Erythroblast (primary cell): Measurements from ENCODE around the gene RPL15.
A peak's percentile ranks its signal among the peaks of the same experiment; 100 is the strongest.

ENCODE experiments used
- DNase-seq, 2 experiments: peaks; one replicate each; lab custom pipeline; 2025; lab: John Stamatoyannopoulos, UW
- GATA1 ChIP-seq: IDR thresholded peaks from 2 replicates; pipeline ENCODE4 v1.6.1; 2011; ENCODE audit warnings: low read depth, mild to moderate bottlenecking, control low read depth, low read length, moderate library complexity
- POLR2A ChIP-seq: IDR thresholded peaks from 2 replicates; pipeline ENCODE4 v1.6.1; 2011; ENCODE audit warnings: mild to moderate bottlenecking, low read length

RPL15 gene

DNA sequence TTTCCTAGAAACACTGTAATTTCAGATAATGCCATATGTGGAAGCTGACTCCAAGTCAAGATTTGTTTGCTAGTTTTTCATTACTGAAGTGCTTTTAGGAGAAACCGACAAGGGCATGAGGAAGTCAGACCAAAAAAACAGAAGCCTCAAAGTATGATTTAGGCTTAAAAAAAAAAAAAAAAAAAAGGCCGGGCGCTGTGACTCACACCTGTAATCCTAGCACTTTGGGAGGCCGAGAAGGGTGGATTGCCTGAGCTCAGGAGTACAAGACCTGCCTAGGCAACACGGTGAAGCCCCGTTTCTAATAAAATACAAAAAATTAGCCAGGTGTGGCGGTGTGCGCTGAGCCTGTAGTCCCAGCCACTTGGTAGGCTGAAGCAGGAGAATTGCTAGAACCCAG lies 11.6 kb downstream of the RPL15 start:
- TF ChIP-seq POLR2A = no peak
- TF ChIP-seq GATA1 = no peak
- DNase-seq = no peak

DNA sequence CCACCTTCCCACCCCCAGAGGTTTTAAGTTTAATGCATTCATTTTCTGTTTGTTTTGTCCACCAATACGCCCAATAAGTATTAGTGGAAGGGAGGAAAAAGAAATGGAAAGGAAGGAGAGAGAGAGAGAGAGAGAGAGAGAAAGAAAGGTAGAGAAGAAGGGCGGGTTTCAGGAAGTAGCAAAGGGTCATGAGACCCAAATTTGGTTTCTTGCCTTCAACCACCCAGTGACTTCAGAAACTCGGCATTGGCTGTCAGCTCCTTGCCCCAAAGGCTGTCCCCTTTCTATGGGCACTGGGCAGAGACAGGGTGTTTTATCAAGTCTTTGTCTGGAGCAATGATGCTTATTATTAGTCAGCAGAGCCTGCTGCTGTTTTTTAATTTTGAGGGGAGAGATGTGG lies 14.7 kb downstream of the RPL15 start:
- no peak for DNase-seq
- TF ChIP-seq GATA1 (no peak), POLR2A (no peak)

DNA sequence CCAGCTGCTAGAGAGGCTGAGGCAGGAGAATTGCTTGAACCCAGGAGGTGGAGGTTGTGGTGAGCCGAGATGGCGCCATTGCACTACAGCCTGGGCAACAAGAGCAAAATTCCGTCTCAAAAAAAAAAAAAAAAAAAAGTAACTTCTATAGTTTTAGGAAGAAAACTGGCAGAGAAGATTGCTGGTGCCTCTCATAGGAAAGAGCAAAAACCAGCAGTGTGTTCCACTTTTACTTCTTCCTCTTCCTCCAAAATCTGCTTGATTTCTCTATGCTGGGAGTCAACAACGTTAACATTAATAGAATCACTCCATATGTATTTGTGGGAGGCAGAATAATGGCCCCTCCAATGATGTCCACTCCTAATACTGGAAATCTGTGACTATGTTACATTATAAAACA lies 15.6 kb downstream of the RPL15 start:
- DNase-seq = no peak
- TF ChIP-seq POLR2A = no peak
- TF ChIP-seq GATA1 = no peak

DNA sequence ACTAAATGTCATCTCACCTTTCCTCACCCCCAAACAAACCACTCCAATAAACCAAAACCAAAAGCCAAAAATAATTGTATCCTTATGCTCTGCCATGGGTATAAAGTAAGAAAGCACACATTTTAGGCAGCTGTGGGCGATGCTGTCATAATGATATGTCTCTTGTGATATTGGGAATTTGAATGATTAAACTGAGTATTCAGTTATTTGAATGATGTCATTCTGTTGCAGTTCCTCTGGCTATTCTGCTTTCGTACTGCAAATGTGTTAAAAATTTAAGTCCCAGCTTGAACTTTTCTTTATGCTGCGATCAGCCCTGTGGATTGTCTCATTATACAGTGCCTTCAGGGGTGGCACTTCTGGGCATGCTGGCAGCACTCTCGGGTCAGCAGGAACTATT lies 17.3 kb downstream of the RPL15 start:
- TF ChIP-seq GATA1 (no peak), POLR2A (no peak)
- DNase-seq = no peak

DNA sequence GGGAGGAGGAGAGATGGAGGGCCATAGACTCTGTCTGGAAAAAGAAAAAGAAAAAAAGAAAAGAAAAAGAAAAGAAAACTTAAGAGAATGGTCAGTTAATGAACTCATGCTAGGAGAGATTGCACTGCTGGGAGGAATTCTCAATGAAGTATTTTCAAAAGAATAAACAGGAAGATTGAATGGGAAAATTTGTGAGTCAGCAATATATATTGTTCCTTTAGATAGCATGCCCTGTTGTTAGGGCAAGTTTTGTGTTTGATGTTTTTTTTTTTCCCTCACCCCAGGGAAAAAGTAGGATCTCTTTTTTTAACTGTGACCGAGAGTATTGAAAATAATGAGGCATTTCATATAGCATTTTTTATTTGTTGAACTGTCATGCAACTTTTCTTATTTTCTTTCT lies 20.4 kb downstream of the RPL15 start:
- DNase-seq = no peak
- TF ChIP-seq GATA1 = no peak
- TF ChIP-seq POLR2A = no peak

DNA sequence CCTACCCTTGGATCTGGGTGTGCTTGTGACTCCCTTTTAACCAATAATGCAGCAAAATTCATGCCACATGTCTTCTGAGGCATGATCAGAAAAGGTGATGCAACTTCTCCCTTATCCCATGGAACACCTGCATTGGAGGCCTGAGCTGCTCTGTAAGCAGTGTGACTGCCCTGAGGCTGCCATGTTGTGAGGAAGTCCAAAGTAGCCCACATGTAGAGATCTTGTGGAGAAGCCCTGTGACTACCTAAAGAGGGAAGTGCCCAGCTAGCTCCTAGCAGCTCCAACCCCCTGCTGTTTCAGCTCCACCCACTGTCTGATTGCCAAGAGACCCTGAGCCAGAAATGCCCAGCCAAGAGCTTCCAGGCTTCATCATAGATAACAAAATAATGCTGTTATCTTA lies 21.8 kb downstream of the RPL15 start:
- DNase-seq = peak; percentile 49 to 78

DNA sequence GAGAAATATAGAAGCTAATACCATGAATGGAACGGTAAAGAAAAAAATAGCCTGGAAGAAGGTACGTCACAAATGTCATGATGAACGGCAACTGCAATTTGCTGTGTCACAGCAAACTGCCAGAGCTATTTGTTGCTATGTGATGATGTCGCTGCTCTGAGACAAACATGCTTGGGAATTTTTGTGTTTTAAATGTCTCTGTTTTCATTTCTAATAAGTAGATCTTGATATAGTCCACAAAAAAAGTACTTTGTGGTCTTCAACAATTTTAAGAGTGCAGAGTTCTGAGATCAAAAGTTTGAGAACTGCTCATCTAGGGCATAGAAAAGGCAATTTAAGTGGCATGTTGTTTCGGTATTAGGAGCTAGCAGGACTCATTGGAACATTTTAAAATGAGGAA lies 23.8 kb downstream of the RPL15 start:
- TF ChIP-seq POLR2A (no peak), GATA1 (no peak)
- DNase-seq = peak; percentile 16 to 57

More for the DNA sequence above, 21.8 kb downstream of the RPL15 start:
- TF ChIP-seq GATA1 (no peak), POLR2A (no peak)

DNA sequence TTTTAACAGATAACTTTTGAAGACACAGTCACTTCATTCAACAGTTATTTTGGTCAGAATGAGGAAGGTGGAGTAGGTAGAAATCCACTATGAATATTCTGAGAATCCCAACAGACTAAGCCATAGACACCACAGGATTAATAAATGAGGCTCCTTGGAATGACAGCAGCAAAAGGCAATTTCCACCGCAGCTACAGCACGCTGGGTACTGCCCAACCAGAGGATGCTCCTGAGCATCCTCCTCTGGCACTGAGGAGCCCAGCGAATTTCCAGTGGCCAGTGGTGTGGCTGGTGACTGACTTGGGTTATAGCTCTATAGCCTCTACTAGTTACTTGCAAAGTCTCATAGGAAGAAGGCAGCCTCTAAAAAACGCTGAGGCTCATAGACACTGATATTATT lies 24.5 kb downstream of the RPL15 start:
- DNase-seq = no peak
- TF ChIP-seq POLR2A (no peak), GATA1 (no peak)

DNA sequence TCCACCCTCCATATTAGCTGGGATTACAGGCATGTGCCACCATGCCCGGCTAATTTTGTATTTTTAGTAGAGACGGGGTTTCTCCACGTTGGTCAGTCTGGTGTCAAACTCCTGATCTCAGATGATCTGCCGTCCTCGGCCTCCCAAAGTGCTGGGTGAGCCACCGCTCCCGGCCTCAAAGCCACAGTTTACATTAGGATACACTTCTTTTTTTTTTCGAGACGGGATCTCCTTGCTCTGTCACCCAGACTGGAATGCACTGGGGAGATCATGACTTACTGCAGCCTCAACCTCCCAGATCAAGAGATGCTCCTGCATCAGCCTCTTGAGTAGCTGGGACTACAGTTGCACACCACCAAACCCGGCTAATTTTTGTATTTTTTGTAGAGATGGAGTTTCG lies 25.6 kb downstream of the RPL15 start:
- no peak for DNase-seq
- TF ChIP-seq GATA1 = no peak

DNA sequence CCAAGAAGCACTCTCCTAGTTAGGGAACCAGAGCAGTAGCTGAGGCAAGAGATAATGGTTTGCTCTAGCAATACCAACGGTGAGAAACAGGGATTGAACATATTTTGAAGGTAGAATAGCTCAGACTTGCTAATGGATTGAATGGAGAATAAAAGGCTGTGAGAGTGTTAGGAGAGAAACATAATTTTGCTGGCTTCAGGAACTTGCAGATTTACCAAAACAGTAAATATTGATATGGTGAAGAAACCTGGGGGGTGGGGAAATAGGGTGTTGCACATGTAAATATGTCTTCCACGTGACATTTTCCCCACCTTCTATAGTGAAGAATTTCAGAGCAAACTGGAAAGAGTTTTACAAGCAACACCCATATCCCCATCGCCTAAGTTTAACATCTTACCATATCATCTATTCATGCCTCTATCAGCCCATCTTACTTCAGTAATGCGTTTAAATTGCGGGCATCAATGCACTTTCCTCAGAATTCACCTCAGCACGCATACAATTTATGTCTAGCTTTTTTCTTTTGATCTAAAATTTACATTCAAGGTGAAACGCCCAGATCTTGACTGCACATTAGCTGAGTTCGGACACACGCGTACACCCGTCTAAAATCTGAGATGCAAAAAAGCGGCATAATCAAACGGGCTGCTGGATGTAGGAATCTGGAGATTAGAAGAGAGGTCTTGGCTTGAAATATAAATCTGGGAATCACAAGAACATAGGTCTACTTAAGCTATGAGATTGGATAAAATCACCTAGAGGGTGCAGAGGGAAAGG lies 27.3 kb downstream of the RPL15 start:
- no peak for TF ChIP-seq POLR2A
- no peak for TF ChIP-seq GATA1
- peak; percentile 27 to 35 for DNase-seq

DNA sequence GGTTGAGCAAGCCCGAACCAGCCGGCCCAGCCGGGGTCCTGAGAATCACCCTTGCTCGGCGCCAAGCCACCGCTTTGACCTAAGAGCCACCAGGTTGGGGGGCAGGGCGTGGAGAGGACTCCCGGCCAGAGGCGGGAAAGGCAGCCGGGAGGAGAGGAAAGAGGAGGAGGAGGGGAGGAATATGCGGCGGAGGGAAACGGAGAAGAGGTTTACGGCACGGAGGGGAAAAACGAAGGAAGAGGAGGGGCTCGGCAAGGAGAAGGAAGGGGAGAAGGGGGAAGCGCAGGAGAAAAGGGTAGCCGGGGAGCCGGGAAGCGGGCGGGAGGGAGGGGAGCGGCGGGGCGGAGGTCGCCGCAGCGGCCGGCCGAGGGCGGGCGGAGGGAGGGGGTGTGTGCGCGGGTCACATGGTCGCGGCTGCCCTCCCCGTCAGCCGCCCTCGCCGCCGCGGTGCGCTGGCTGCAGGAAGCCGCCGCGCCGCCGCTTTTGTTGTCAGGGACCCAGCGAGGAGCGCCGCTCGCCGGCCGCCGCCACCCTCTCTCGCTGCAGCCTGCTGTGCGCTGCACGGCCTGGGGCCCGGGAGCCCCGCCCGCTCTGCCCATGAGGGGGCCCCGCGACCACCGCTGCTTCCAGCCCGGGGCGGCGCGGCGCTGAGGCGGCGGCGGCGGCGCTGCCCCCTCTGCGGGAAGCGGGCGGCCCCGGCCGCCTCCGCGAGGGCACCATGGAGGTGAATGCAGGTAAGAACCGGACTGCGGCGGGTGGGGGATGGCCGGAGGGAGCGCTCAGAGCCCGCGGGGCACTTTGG lies 28.1 kb downstream of the RPL15 start, which contains the start of gene NR1D2:
TSS of gene NR1D2 (plus strand) at position 426 of the 802 bp plus-strand sequence. CDS start at position 719, 293 bp downstream.
- DNase-seq = peak; percentile 82 to 90
- no peak for TF ChIP-seq POLR2A
- TF ChIP-seq GATA1 = no peak

DNA sequence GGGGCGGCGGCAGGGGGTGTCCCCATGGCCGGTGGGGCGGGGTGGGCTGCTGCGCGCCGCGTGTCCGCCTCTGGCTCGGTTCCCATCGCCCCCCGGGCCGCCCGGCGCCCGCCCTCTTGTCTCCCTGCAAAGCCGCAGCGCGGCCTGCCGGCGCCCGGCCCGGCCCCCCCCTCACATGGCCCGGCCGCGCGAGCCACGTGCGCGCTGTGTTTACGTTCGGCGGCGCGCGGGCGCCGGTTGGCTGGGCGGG lies 28.7 kb downstream of the RPL15 start:
- no peak for TF ChIP-seq POLR2A
- TF ChIP-seq GATA1 = no peak
- no peak for DNase-seq

DNA sequence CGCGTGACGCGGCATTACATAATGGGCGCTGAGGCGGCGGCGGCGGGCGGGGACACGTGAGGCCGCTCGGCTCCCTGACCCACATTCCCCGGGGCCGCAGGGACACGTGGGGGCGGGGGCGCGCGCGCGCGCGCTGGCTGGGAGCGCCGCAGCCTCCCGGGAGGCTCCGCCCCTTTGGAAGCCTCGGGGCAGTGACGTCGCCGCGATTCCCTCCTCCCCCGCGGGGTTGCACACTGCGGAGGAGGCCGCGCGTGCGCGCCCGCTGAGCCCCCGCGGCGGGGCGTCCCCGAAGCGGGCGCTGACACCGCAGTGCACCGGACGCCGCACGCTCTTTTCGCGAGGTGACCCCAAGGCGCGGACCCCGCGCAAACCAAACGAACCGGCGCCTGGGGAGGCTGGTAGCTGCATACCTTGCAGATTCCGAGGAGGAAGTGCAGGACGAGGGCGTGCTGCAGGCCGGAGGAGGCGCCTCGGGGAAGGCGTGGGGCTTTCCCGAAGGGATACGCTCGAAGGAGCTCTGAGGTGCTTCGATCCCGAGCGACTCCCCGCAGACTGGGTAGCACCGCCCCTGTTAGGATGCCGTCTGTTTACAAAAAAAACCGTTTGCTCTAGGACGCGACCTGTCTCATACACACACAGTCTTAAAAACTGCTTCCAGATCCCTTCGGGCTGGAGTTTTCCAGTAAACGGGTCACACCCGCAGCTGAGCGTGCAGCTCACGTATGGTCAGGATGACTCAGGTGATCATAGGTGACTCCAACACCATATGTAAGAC lies 29.2 kb downstream of the RPL15 start:
- TF ChIP-seq GATA1 (no peak), POLR2A (peak; percentile 61)
- DNase-seq = peak; percentile 98 to 99

DNA sequence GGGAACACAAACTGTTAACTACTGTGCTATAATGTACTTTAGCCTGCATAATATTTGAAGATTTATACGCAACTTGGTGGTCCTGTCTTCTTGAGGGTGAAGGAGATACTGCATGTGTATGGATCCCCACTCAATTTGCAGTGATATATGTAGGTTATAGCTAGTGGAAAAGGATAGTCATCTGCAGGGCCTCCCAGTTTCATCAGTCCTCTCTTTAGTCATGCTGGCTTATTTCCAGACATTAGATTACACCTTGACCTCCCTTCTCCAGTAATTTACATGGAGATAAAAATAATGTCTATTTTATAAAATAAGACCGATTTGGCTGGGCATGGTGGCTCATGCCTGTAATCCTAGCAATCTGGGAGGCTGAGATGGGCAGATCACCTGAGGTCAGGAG lies 31.8 kb downstream of the RPL15 start:
- TF ChIP-seq GATA1 = no peak
- TF ChIP-seq POLR2A = no peak
- peak; percentile 12 to 53 for DNase-seq
